ENCODE results near the gene TNC. TPM values are rescaled to one million over a fixed set of nuclear protein-coding genes. Genes with fewer than 3 reads are reported as not detected.

Gene TNC
- total RNA-seq, 1 donor from 2014 or later: not detected

- no peaks in the 10 kb centered on the region for H3K36me3 Mint-ChIP-seq (ENCODE audit: low read depth)
- H3K4me3 Mint-ChIP-seq: no peak overlapping the region
- H3K27ac Mint-ChIP-seq: no peak overlapping the region
- no peaks in the 10 kb centered on the region for H3K9me3 Mint-ChIP-seq
- CTCF ChIA-PET: no interaction called here
- ATAC-seq (ENCODE audit: low read depth) (no peak), DNase-seq (no peak)
- intact Hi-C loops (cut with micrococcal nuclease): no loop called here
- no peaks in the 10 kb centered on the region for H3K4me1 Mint-ChIP-seq
- no peak for TF ChIP-seq CTCF (IDR thresholded peaks at IDR 0.05)
- POLR2A ChIA-PET: no interaction called here
- peaks cover 11% of the 10 kb centered on the region for H3K27me3 Mint-ChIP-seq
These were observed 24.7 kb upstream of the TNC start for GRCh38 chr9:115142517-115143270.

- Mint-ChIP-seq H3K27me3 (peaks cover 13% of the 10 kb centered on the region), H3K36me3 (ENCODE audit: low read depth) (no peaks in the 10 kb centered on the region), H3K9me3 (no peaks in the 10 kb centered on the region), H3K4me1 (no peaks in the 10 kb centered on the region), H3K27ac (no peak overlapping the region), H3K4me3 (no peak overlapping the region)
- CTCF ChIA-PET: no interaction called here
- no peak for ATAC-seq (ENCODE audit: low read depth)
- intact Hi-C loops (cut with micrococcal nuclease): no loop called here
- no peak for DNase-seq
- POLR2A ChIA-PET: no interaction called here
- TF ChIP-seq CTCF (IDR thresholded peaks at IDR 0.05): no peak
These were observed 24.1 kb upstream of the TNC start for GRCh38 chr9:115142090-115142489.

GRCh38 chr9:115141612-115142011 is 23.7 kb upstream of the TNC start:
- Mint-ChIP-seq H3K27me3 (peaks cover 16% of the 10 kb centered on the region), H3K27ac (no peak overlapping the region), H3K4me1 (no peaks in the 10 kb centered on the region), H3K9me3 (no peaks in the 10 kb centered on the region), H3K36me3 (ENCODE audit: low read depth) (no peaks in the 10 kb centered on the region), H3K4me3 (no peak overlapping the region)
- no peak for TF ChIP-seq CTCF (IDR thresholded peaks at IDR 0.05)
- CTCF ChIA-PET: no interaction called here
- no peak for DNase-seq
- intact Hi-C loops (cut with micrococcal nuclease): no loop called here
- ATAC-seq (ENCODE audit: low read depth): no peak
- POLR2A ChIA-PET: no interaction called here

GRCh38 chr9:115138151-115138550 is 20.2 kb upstream of the TNC start:
- ATAC-seq (ENCODE audit: low read depth): no peak
- H3K36me3 Mint-ChIP-seq (ENCODE audit: low read depth): no peaks in the 10 kb centered on the region
- POLR2A ChIA-PET: no interaction called here
- no peak overlapping the region for H3K4me3 Mint-ChIP-seq
- DNase-seq: no peak
- no peaks in the 10 kb centered on the region for H3K4me1 Mint-ChIP-seq
- intact Hi-C loops (cut with micrococcal nuclease): no loop called here
- CTCF ChIA-PET: no interaction called here
- H3K27me3 Mint-ChIP-seq: peaks cover 12% of the 10 kb centered on the region
- no peak overlapping the region for H3K27ac Mint-ChIP-seq
- TF ChIP-seq CTCF (IDR thresholded peaks at IDR 0.05): no peak
- H3K9me3 Mint-ChIP-seq: no peaks in the 10 kb centered on the region

GRCh38 chr9:115137526-115137925 is 19.6 kb upstream of the TNC start:
- Mint-ChIP-seq H3K9me3 (no peaks in the 10 kb centered on the region), H3K27me3 (peaks cover 12% of the 10 kb centered on the region), H3K4me3 (no peak overlapping the region), H3K36me3 (ENCODE audit: low read depth) (no peaks in the 10 kb centered on the region), H3K4me1 (no peaks in the 10 kb centered on the region), H3K27ac (no peak overlapping the region)
- POLR2A ChIA-PET: no interaction called here
- no peak for ATAC-seq (ENCODE audit: low read depth)
- DNase-seq: no peak
- intact Hi-C loops (cut with micrococcal nuclease): no loop called here
- CTCF ChIA-PET: no interaction called here
- TF ChIP-seq CTCF (IDR thresholded peaks at IDR 0.05): no peak
